Panc1 (cell line): ENCODE data around the gene EVL.

ENCODE experiments used
- POLR2AphosphoS5 ChIP-seq: IDR thresholded peaks from 2 replicates; pipeline ENCODE4 v1.6.1; 2012; ENCODE audit warnings: mild to moderate bottlenecking, low read depth, low read length, moderate library complexity
- SIN3A ChIP-seq: IDR thresholded peaks from 2 replicates; pipeline ENCODE4 v1.6.1; 2012; ENCODE audit warnings: low read depth, mild to moderate bottlenecking, low read length, moderate library complexity, borderline replicate concordance; ENCODE audit not compliant: insufficient read depth
- TCF7L2 ChIP-seq: IDR thresholded peaks from 2 replicates; pipeline ENCODE4 v1.6.1; 2011; ENCODE audit warnings: mild to moderate bottlenecking, low read depth, low read length, inconsistent platforms
- TF ChIP-seq, protein P1 (sequence below): fragments of 450-650 bp; IDR thresholded peaks from 2 replicates; pipeline ENCODE4 v1.5.1; 2017; ENCODE audit warnings: mild to moderate bottlenecking

DNA sequence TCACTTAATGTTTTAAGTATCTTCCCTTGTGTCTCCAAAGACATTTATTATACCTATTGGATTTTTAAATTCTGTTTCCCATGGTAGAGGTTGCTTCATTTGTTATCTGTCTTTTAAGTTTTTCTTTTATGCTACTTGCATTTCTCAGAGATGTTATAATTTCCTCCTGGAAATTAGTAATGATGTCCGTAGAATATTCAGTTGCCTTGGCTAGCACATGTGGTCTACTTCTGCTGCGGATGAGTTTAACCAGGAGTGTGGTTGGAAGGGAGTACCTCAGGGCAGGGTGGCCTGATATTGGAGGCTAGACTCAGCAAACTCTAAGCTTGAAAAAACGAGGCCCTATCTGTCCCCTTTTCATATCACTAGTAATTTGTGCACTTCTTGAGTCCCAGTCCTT, 8.8 kb upstream of the EVL start:
- TF ChIP-seq, protein P1, sequence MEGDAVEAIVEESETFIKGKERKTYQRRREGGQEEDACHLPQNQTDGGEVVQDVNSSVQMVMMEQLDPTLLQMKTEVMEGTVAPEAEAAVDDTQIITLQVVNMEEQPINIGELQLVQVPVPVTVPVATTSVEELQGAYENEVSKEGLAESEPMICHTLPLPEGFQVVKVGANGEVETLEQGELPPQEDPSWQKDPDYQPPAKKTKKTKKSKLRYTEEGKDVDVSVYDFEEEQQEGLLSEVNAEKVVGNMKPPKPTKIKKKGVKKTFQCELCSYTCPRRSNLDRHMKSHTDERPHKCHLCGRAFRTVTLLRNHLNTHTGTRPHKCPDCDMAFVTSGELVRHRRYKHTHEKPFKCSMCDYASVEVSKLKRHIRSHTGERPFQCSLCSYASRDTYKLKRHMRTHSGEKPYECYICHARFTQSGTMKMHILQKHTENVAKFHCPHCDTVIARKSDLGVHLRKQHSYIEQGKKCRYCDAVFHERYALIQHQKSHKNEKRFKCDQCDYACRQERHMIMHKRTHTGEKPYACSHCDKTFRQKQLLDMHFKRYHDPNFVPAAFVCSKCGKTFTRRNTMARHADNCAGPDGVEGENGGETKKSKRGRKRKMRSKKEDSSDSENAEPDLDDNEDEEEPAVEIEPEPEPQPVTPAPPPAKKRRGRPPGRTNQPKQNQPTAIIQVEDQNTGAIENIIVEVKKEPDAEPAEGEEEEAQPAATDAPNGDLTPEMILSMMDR = no peak
- TF ChIP-seq POLR2AphosphoS5 (no peak), TCF7L2 (no peak), SIN3A (no peak)
